ENCODE measurements around the gene PCDHGA8.
"Not testable (repeated sequence)": the region's sequence is repeated elsewhere in the genome, so short reads cannot be mapped to it uniquely, and the experiment has no call there.

Gene PCDHGA8

GRCh38 chr5:141371572-141372475 is 20.6 kb upstream of the PCDHGA8 start:
- no peak for DNase-seq (ENCODE audit: low read depth)
- no peak overlapping the region for H3K4me3 ChIP-seq (ENCODE audit: low read depth, low read length)
- TF ChIP-seq CTCF (IDR thresholded peaks at IDR 0.05; ENCODE audit: insufficient read depth, low read depth, low read length, missing control alignments): no peak

- H3K4me3 ChIP-seq (ENCODE audit: low read depth, low read length): no peak within 1 kb of the TSS
- TF ChIP-seq CTCF (IDR thresholded peaks at IDR 0.05; ENCODE audit: insufficient read depth, low read depth, low read length, missing control alignments): peak; percentile 28
- DNase-seq (ENCODE audit: low read depth): no peak
Observed at GRCh38 chr5:141373673-141374317, 18.6 kb upstream of the PCDHGA8 start, which contains the start of gene PCDHGA6. Gene PCDHGA6, plus strand, starts transcription at chr5:141373891. Its CDS starts 193 bp downstream, at chr5:141374084.

- no peak overlapping the region for H3K4me3 ChIP-seq (ENCODE audit: low read depth, low read length)
- TF ChIP-seq CTCF (IDR thresholded peaks at IDR 0.05; ENCODE audit: insufficient read depth, low read depth, low read length, missing control alignments): no peak
- DNase-seq (ENCODE audit: low read depth): no peak
Observed at GRCh38 chr5:141374627-141375026, 17.8 kb upstream of the PCDHGA8 start.

- H3K4me3 ChIP-seq (ENCODE audit: low read depth, low read length); DNase-seq (ENCODE audit: low read depth): not testable (repeated sequence)
Observed at GRCh38 chr5:141375444-141376155, 16.8 kb upstream of the PCDHGA8 start.

GRCh38 chr5:141382469-141383294 is 9.8 kb upstream of the PCDHGA8 start, which contains the start of gene PCDHGA7:
Gene PCDHGA7, plus strand, starts transcription at chr5:141382742. Its CDS starts 158 bp downstream, at chr5:141382900.
- no peak within 1 kb of the TSS for H3K4me3 ChIP-seq (ENCODE audit: low read depth, low read length)
- TF ChIP-seq CTCF (IDR thresholded peaks at IDR 0.05; ENCODE audit: insufficient read depth, low read depth, low read length, missing control alignments): no peak
- DNase-seq (ENCODE audit: low read depth): no peak

GRCh38 chr5:141383345-141383744 is 9.1 kb upstream of the PCDHGA8 start:
- no peak for DNase-seq (ENCODE audit: low read depth)
- no peak for TF ChIP-seq CTCF (IDR thresholded peaks at IDR 0.05; ENCODE audit: insufficient read depth, low read depth, low read length, missing control alignments)
- no peak overlapping the region for H3K4me3 ChIP-seq (ENCODE audit: low read depth, low read length)

Data from GM12865 (cell line).